CD14-positive monocyte (primary cell): ENCODE data around the gene HIVEP3. TPM values are rescaled to one million over a fixed set of nuclear protein-coding genes. Genes with fewer than 3 reads are reported as not detected.

Experiments
- DNase-seq, 3 donors: peaks; one replicate each; pipeline ENCODE4 v3.0.0-alpha.2; 2011 to 2022
- H2AFZ ChIP-seq: 2 replicates; pipeline ENCODE4 v1.6.0; 2012; ENCODE audit warnings: mild to moderate bottlenecking, low read depth, low read length, inconsistent platforms; ENCODE audit not compliant: insufficient read depth, poor library complexity, severe bottlenecking
- H3K27ac ChIP-seq, 2 donors: 1 replicate in 1 of 2; 2 replicates in 1 of 2; pipeline ENCODE4 v1.5.1; 2012 to 2013; ENCODE audit warnings: low read length in 2 of 2, control low read depth in 1 of 2, inconsistent platforms in 1 of 2, low read depth in 1 of 2, mild to moderate bottlenecking in 1 of 2
- H3K27me3 ChIP-seq, 2 donors: one replicate each; pipeline versions ENCODE4 v1.6.0 to v1.6.1; 2011 to 2013; ENCODE audit warnings: low read length in 2 of 2; ENCODE audit not compliant: control insufficient read depth in 2 of 2, insufficient read depth in 2 of 2
- H3K36me3 ChIP-seq, 2 donors: replicated peaks in 1 of 2; 1 replicate in 1 of 2; 2 replicates in 1 of 2; pipeline versions ENCODE4 v1.5.1 to v1.6.1; 2012 to 2013; ENCODE audit warnings: low read length in 2 of 2, control low read depth in 1 of 2, inconsistent platforms in 1 of 2, mild to moderate bottlenecking in 1 of 2; ENCODE audit not compliant: insufficient read depth in 2 of 2, control insufficient read depth in 1 of 2
- H3K4me1 ChIP-seq, 2 donors: 1 replicate in 1 of 2; 2 replicates in 1 of 2; pipeline versions ENCODE4 v1.5.1 to v1.6.1; 2012 to 2013; ENCODE audit warnings: low read length in 2 of 2, control low read depth in 1 of 2, inconsistent platforms in 1 of 2, mild to moderate bottlenecking in 1 of 2, moderate library complexity in 1 of 2; ENCODE audit not compliant: insufficient read depth in 2 of 2, control insufficient read depth in 1 of 2
- H3K4me2 ChIP-seq: replicated peaks from 2 replicates; pipeline ENCODE3; 2012; ENCODE audit warnings: low read length, moderate library complexity, mild to moderate bottlenecking; ENCODE audit not compliant: poor library complexity, severe bottlenecking; ENCODE audit errors: extremely low read depth
- H3K4me3 ChIP-seq, 3 experiments: fragments of 200-600 bp in 1 of 3; sonication (generic) in 1 of 3; replicated peaks in 1 of 3; 1 replicate in 2 of 3; 2 replicates in 1 of 3; pipeline ENCODE4 v1.5.1; 2011 to 2013; ENCODE audit warnings: low read length in 3 of 3, mild to moderate bottlenecking in 3 of 3, control low read depth in 2 of 3, low read depth in 2 of 3, inconsistent platforms in 1 of 3, moderate library complexity in 1 of 3
- H3K79me2 ChIP-seq: 2 replicates; pipeline ENCODE4 v1.6.0; 2012; ENCODE audit warnings: mild to moderate bottlenecking, control low read depth, inconsistent platforms, low read length, moderate library complexity; ENCODE audit not compliant: insufficient read depth
- H3K9ac ChIP-seq: 2 replicates; pipeline ENCODE4 v1.6.0; 2017; ENCODE audit warnings: low read length, mild to moderate bottlenecking; ENCODE audit not compliant: insufficient read depth, poor library complexity, severe bottlenecking
- H3K9me3 ChIP-seq, 2 donors: replicated peaks in 1 of 2; 1 replicate in 1 of 2; 2 replicates in 1 of 2; pipeline versions ENCODE4 v1.5.1 to v1.6.1; 2012 to 2013; ENCODE audit warnings: low read length in 2 of 2, control low read depth in 1 of 2; ENCODE audit not compliant: control insufficient read depth in 1 of 2, insufficient read depth in 1 of 2
- H4K20me1 ChIP-seq: 2 replicates; pipeline ENCODE4 v1.6.0; 2012; ENCODE audit warnings: mild to moderate bottlenecking, low read length, control low read depth, moderate library complexity; ENCODE audit not compliant: insufficient read depth
- H3K27ac Mint-ChIP-seq, 7 donors: one replicate each; pipeline ENCODE4 v1.8.0; 2020; ENCODE audit warnings: mild to moderate bottlenecking in 7 of 7, mixed read lengths in 7 of 7, moderate library complexity in 6 of 7, inconsistent platforms in 2 of 7
- H3K27me3 Mint-ChIP-seq, 3 donors: one replicate each; pipeline ENCODE4 v1.8.0; 2021 to 2022; ENCODE audit warnings: low read depth in 3 of 3, mild to moderate bottlenecking in 3 of 3, mixed read lengths in 3 of 3, moderate library complexity in 3 of 3, inconsistent platforms in 1 of 3
- H3K36me3 Mint-ChIP-seq, 2 donors: one replicate each; pipeline ENCODE4 v1.8.0; 2020; ENCODE audit warnings: mixed read lengths in 2 of 2, inconsistent platforms in 1 of 2, mild to moderate bottlenecking in 1 of 2
- H3K4me1 Mint-ChIP-seq: one replicate; pipeline ENCODE4 v1.8.0; 2020; ENCODE audit warnings: mild to moderate bottlenecking, mixed read lengths
- H3K4me3 Mint-ChIP-seq, 2 donors: one replicate each; pipeline ENCODE4 v1.8.0; 2020; ENCODE audit warnings: mild to moderate bottlenecking in 2 of 2, mixed read lengths in 2 of 2, moderate library complexity in 1 of 2
- H3K9me3 Mint-ChIP-seq, 7 donors: one replicate each; pipeline ENCODE4 v1.8.0; 2020 to 2022; ENCODE audit warnings: mixed read lengths in 7 of 7, mild to moderate bottlenecking in 6 of 7, moderate library complexity in 6 of 7, inconsistent platforms in 2 of 7
- CTCF ChIP-seq: fragments of 200-600 bp; IDR thresholded peaks from one replicate; pipeline ENCODE4 v1.8.0; 2022; ENCODE audit warnings: antibody characterized with exemption, mild to moderate bottlenecking
- WGBS: methylation state at CpG from one replicate; pipeline ENCODE4 v1.1.5; 2013; ENCODE audit warnings: missing lambda C conversion rate; ENCODE audit not compliant: insufficient coverage; 5-methylcytosine and 5-hydroxymethylcytosine counted together
- intact Hi-C, 2 donors: fragments of 100-400 bp; cut with micrococcal nuclease; formaldehyde crosslinking; loops; one replicate each; pipeline versions ENCODE4 v1.15.0 to v1.15.1; 2023
- polyA plus RNA-seq, 3 donors: library from polyadenylated mRNA; depleted of rRNA in 1 of 3; unstranded in 2 of 3; stranded (reverse) in 1 of 3; fragments of 300-500 nt in 2 of 3; fragments of >200 nt in 1 of 3; fragmentation: Illumina TruSeq in 2 of 3; gene quantifications; 1 replicate in 2 of 3; 2 replicates in 1 of 3; pipeline ENCODE4 v1.2.3, GENCODE V29; 2012 to 2021

HIVEP3 gene
- polyA plus RNA-seq, 3 donors = 1.2 to 3.7 (median 1.8) TPM

- H2AFZ ChIP-seq = peak overlapping the region; percentile 65
- TF ChIP-seq CTCF = no peak
- Mint-ChIP-seq H3K4me3 (peak overlapping the region; percentile 56 to 77), H3K36me3 (no peaks in the 10 kb centered on the region), H3K4me1 (peaks cover 12% of the 10 kb centered on the region), H3K27me3 (peaks cover 13 to 30% (median 19%) of the 10 kb centered on the region in 3 donors), H3K9me3 (no peaks in the 10 kb centered on the region), H3K27ac (no peak overlapping the region)
- H3K4me3 ChIP-seq = peak overlapping the region; percentile 3 to 71 (median 19)
- no peaks in the 10 kb centered on the region for H3K36me3 ChIP-seq
- H3K9ac ChIP-seq = peak overlapping the region; percentile 57
- no peaks in the 10 kb centered on the region for H4K20me1 ChIP-seq
- no peaks in the 10 kb centered on the region for H3K9me3 ChIP-seq
- no peaks in the 10 kb centered on the region for H3K79me2 ChIP-seq
- H3K4me2 ChIP-seq = peak overlapping the region; percentile 81
- peak; percentile 27 to 42 (median 41) for DNase-seq
- H3K27me3 ChIP-seq = peaks cover 0 to 15% of the 10 kb centered on the region in 2 donors
- peaks cover 9 to 19% of the 10 kb centered on the region in 2 donors for H3K4me1 ChIP-seq
- 6% methylated on average over 69 of the region's 74 CpGs for WGBS
- no peak overlapping the region for H3K27ac ChIP-seq
- intact Hi-C loops = no loop called here
These were observed 422.4 kb downstream of the HIVEP3 start for GRCh38 chr1:41496080-41497055.

GRCh38 chr1:41495210-41495948 lies 423.3 kb downstream of the HIVEP3 start:
- no peaks in the 10 kb centered on the region for H3K9me3 Mint-ChIP-seq
- peaks cover 13 to 30% (median 19%) of the 10 kb centered on the region in 3 donors for H3K27me3 Mint-ChIP-seq
- no peak overlapping the region for H3K27ac ChIP-seq
- H3K4me2 ChIP-seq = peak overlapping the region; percentile 81
- no peaks in the 10 kb centered on the region for H3K36me3 ChIP-seq
- TF ChIP-seq CTCF = no peak
- H3K4me3 Mint-ChIP-seq = peak overlapping the region; percentile 56 to 77
- H3K4me1 Mint-ChIP-seq = peaks cover 12% of the 10 kb centered on the region
- no peak overlapping the region for H3K27ac Mint-ChIP-seq
- H3K9ac ChIP-seq = no peak overlapping the region
- H3K4me1 ChIP-seq = peaks cover 9 to 19% of the 10 kb centered on the region in 2 donors
- peaks cover 0 to 15% of the 10 kb centered on the region in 2 donors for H3K27me3 ChIP-seq
- H4K20me1 ChIP-seq = no peaks in the 10 kb centered on the region
- no peaks in the 10 kb centered on the region for H3K79me2 ChIP-seq
- H2AFZ ChIP-seq = peak overlapping the region; percentile 65
- no peaks in the 10 kb centered on the region for H3K36me3 Mint-ChIP-seq
- H3K9me3 ChIP-seq = no peaks in the 10 kb centered on the region
- DNase-seq = no peak
- peak overlapping the region in 1 of 3 experiments; percentile 71 for H3K4me3 ChIP-seq
- 38% methylated on average over 12 of the region's 19 CpGs for WGBS
- intact Hi-C loops = no loop called here
